ENCODE measurements around the gene MLEC. TPM values are rescaled to one million over a fixed set of nuclear protein-coding genes. Genes with fewer than 3 reads are reported as not detected.
A peak's percentile ranks its signal among the peaks of the same experiment; 100 is the strongest.
"Not testable (repeated sequence)": the region's sequence is repeated elsewhere in the genome, so short reads cannot be mapped to it uniquely, and the experiment has no call there.

MLEC gene
- total RNA-seq, 2 donors from 2014 or later, result 331 to 500 TPM

- no peak for DNase-seq
- Histone ChIP-seq H3K9ac (ENCODE audit: low read depth in 2 of 2, low read length in 2 of 2) (no peak overlapping the region), H3K9me3 (no peaks in the 10 kb centered on the region), H3K36me3 (no peaks in the 10 kb centered on the region), H3K4me3 (no peak overlapping the region), H3K27ac (no peak overlapping the region), H3K27me3 (no peaks in the 10 kb centered on the region), H3K4me1 (peaks cover 4% of the 10 kb centered on the region)
- intact Hi-C loops (cut with DNase I), result no loop called here
- TF ChIP-seq, protein P1, sequence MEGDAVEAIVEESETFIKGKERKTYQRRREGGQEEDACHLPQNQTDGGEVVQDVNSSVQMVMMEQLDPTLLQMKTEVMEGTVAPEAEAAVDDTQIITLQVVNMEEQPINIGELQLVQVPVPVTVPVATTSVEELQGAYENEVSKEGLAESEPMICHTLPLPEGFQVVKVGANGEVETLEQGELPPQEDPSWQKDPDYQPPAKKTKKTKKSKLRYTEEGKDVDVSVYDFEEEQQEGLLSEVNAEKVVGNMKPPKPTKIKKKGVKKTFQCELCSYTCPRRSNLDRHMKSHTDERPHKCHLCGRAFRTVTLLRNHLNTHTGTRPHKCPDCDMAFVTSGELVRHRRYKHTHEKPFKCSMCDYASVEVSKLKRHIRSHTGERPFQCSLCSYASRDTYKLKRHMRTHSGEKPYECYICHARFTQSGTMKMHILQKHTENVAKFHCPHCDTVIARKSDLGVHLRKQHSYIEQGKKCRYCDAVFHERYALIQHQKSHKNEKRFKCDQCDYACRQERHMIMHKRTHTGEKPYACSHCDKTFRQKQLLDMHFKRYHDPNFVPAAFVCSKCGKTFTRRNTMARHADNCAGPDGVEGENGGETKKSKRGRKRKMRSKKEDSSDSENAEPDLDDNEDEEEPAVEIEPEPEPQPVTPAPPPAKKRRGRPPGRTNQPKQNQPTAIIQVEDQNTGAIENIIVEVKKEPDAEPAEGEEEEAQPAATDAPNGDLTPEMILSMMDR (IDR thresholded peaks at IDR 0.05), result no peak
Measured at GRCh38 chr12:120663741-120664140, 23.2 kb upstream of the MLEC start.

DNA sequence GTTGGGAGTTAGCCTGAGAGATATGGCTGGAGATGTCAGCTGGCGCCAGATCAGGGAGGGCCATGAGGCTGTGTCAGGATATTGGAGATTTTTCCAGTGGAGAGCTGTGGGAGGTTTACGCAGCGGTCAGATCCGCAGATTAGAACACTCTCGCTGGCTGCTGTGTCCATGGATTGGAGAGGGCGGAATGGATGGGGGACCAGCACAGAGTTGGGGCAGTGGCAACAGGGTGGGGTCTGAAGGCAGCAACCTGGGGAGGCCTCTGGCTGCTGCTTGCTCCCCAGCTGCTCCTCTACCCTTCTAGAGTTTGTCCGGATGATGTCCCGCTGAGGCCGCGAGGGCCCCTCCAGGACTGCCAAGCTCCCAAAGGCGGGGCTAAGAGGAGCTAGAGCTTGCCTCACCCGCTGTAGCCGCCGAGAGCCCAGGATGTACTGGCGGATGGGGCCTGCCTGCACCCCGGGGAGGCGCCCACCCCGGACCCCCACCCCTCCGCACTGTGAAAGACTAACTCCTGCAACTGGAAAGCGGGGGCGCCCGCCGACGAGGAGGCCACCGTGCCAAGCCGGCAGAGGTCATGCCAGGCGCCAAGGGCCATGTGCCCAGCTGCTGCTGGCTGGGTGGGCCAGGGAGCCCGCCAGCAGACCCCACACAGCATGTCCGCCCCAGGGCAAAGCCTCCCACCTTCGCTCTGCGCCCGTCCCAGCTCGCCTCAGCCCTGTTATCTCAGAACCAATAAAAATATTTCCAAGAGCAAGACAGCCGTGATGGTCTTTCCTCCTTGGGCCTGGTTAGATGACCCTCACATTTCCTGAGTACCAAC lies 20.2 kb upstream of the MLEC start:
- H3K4me3 ChIP-seq, result no peak overlapping the region
- intact Hi-C loops (cut with DNase I), result no loop called here
- no peak overlapping the region for H3K9ac ChIP-seq (ENCODE audit: low read depth in 2 of 2, low read length in 2 of 2)
- no peak overlapping the region for H3K27ac ChIP-seq
- H3K9me3 ChIP-seq, result no peaks in the 10 kb centered on the region
- no peaks in the 10 kb centered on the region for H3K36me3 ChIP-seq
- TF ChIP-seq, protein P1 (IDR thresholded peaks at IDR 0.05), result no peak
- no peak for DNase-seq
- H3K4me1 ChIP-seq, result peaks cover 5% of the 10 kb centered on the region
- H3K27me3 ChIP-seq, result no peaks in the 10 kb centered on the region

DNA sequence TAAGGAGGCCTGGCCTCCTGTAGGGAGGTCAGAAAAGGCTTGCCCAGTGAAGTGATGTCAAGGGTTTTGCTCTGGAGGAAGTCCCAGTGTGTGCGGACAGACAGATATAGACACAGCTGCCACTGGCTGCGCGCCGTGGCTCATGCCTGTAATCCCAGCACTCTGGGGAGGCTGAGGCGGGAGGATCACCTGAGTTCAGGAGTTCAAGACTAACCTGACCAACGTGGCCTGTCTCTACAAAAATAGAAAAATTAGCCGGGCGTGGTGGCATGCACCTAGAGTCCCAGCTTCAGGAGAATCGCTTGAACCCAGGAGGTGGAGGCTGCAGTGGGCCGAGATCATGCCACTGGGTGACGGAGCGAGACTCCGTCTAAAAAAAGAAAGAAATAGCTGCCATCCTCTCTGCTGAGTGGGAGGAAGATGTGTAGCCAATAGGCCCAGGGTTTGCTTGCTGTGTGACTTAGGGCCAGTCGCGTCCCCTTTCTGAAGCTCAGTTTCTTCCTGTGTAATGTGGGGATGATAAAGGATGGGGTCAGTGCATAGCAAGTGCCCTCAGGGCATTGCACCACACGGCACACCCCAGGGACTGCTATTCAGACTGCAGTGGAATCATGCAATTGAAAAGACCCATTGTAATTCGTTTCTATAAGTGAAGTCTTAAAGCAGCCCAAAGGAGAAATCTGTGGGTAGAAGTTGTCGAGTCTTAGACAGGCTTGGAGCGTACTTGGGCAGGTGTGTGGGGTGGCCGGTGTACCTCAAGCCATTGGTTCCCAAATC lies 18.7 kb upstream of the MLEC start:
- H3K27ac ChIP-seq, result no peak overlapping the region
- intact Hi-C loops (cut with DNase I), result no loop called here
- H3K36me3 ChIP-seq, result no peaks in the 10 kb centered on the region
- H3K4me1 ChIP-seq, result peaks cover 5% of the 10 kb centered on the region
- H3K9me3 ChIP-seq, result no peaks in the 10 kb centered on the region
- no peaks in the 10 kb centered on the region for H3K27me3 ChIP-seq
- no peak overlapping the region for H3K9ac ChIP-seq (ENCODE audit: low read depth in 2 of 2, low read length in 2 of 2)
- TF ChIP-seq, protein P1 (IDR thresholded peaks at IDR 0.05), result no peak
- DNase-seq, result no peak
- H3K4me3 ChIP-seq, result no peak overlapping the region

- no peak overlapping the region for H3K27ac ChIP-seq
- TF ChIP-seq, protein P1 (IDR thresholded peaks at IDR 0.05), result no peak
- H3K9ac ChIP-seq (ENCODE audit: low read depth in 2 of 2, low read length in 2 of 2), result peak overlapping the region; percentile 4 to 46
- H3K27me3 ChIP-seq, result no peaks in the 10 kb centered on the region
- no peaks in the 10 kb centered on the region for H3K36me3 ChIP-seq
- intact Hi-C loops (cut with DNase I), result no loop called here
- DNase-seq, result peak; percentile 66
- H3K4me1 ChIP-seq, result peaks cover 5% of the 10 kb centered on the region
- H3K9me3 ChIP-seq, result no peaks in the 10 kb centered on the region
- no peak overlapping the region for H3K4me3 ChIP-seq
Measured at GRCh38 chr12:120668868-120669840, 17.8 kb upstream of the MLEC start.

- H3K27ac ChIP-seq, H3K9me3 ChIP-seq: not testable (repeated sequence)
Measured at GRCh38 chr12:120670237-120670636, 16.7 kb upstream of the MLEC start.

More at GRCh38 chr12:120670237-120670636, 16.7 kb upstream of the MLEC start:
- H3K27me3 ChIP-seq; H3K4me1 ChIP-seq; intact Hi-C loops (cut with DNase I); H3K36me3 ChIP-seq; H3K4me3 ChIP-seq; DNase-seq; H3K9ac ChIP-seq (ENCODE audit: low read depth in 2 of 2, low read length in 2 of 2): not testable (repeated sequence)
